Right atrium auricular region (tissue), 2 donors: Measurements from ENCODE around the gene MTIF2. TPM values are rescaled to one million over a fixed set of nuclear protein-coding genes. Genes with fewer than 3 reads are reported as not detected.
A peak's percentile ranks its signal among the peaks of the same experiment; 100 is the strongest.

ENCODE experiments used
- DNase-seq: peaks from one replicate; pipeline ENCODE4 v3.0.0-alpha.2; 2019; ENCODE audit warnings: low spot score
- H3K27ac ChIP-seq, 2 donors: fragments of 200-600 bp; sonication (generic); 1 replicate in 1 of 2; 2 replicates in 1 of 2; pipeline ENCODE4 v1.5.1; 2016 to 2019
- H3K27me3 ChIP-seq, 2 donors: fragments of 200-600 bp; sonication (generic); one replicate each; pipeline versions ENCODE4 v1.5.1 to v1.6.0; 2017 to 2019
- H3K36me3 ChIP-seq: fragments of 200-600 bp; sonication (generic); one replicate; pipeline ENCODE4 v1.5.1; 2016
- H3K4me1 ChIP-seq, 2 donors: fragments of 200-600 bp; sonication (generic); one replicate each; pipeline versions ENCODE4 v1.5.1 to v1.6.0; 2017 to 2019
- H3K4me3 ChIP-seq, 2 donors: fragments of 200-600 bp; sonication (generic); 1 replicate in 1 of 2; 2 replicates in 1 of 2; pipeline ENCODE4 v1.5.1; 2017 to 2019; ENCODE audit warnings: mild to moderate bottlenecking in 1 of 2, moderate library complexity in 1 of 2
- H3K9me3 ChIP-seq, 2 donors: fragments of 200-600 bp; sonication (generic); one replicate each; pipeline ENCODE4 v1.5.1; 2019
- CTCF ChIP-seq, 2 donors: fragments of 200-600 bp; sonication (generic); IDR thresholded peaks; one replicate each; pipeline ENCODE4 v1.5.1; 2019; ENCODE audit warnings: antibody characterized with exemption in 2 of 2
- total RNA-seq, 2 donors: library from RNA; depleted of rRNA; stranded (reverse); fragments of >200 nt; gene quantifications; one replicate each; pipeline ENCODE4 v1.1.0, GENCODE V29; 2016

Gene MTIF2
- total RNA-seq: 10 to 100 TPM; 25.1 to 29.8 TPM

- peak within 1 kb of the TSS; percentile 85 to 92 for H3K27ac ChIP-seq
- peak; percentile 93 for DNase-seq
- TF ChIP-seq CTCF (IDR thresholded peaks at IDR 0.05): no peak
These were observed at the start of gene MTIF2 for GRCh38 chr2:55268907-55269644. Gene MTIF2, minus strand, starts transcription at chr2:55269231. Its CDS starts 5,373 bp downstream, at chr2:55263858.

GRCh38 chr2:55314985-55315384, 46.0 kb upstream of the MTIF2 start:
- Histone ChIP-seq H3K27ac (no peak overlapping the region), H3K9me3 (no peaks in the 10 kb centered on the region), H3K4me3 (no peak overlapping the region), H3K27me3 (no peaks in the 10 kb centered on the region), H3K36me3 (peaks cover 31% of the 10 kb centered on the region), H3K4me1 (no peaks in the 10 kb centered on the region)
- no peak for TF ChIP-seq CTCF (IDR thresholded peaks at IDR 0.05)
- no peak for DNase-seq

More at GRCh38 chr2:55268907-55269644, at the start of gene MTIF2:
- Histone ChIP-seq H3K4me1 (peaks cover 0 to 19% of the 10 kb centered on the region in 2 donors), H3K36me3 (peaks cover 31% of the 10 kb centered on the region), H3K4me3 (peak within 1 kb of the TSS; percentile 73 to 75), H3K9me3 (no peaks in the 10 kb centered on the region), H3K27me3 (no peaks in the 10 kb centered on the region)

- no peak overlapping the region for H3K4me3 ChIP-seq
- DNase-seq: no peak
- no peaks in the 10 kb centered on the region for H3K4me1 ChIP-seq
- no peak overlapping the region for H3K27ac ChIP-seq
- peaks cover 25% of the 10 kb centered on the region for H3K36me3 ChIP-seq
- H3K27me3 ChIP-seq: no peaks in the 10 kb centered on the region
- TF ChIP-seq CTCF (IDR thresholded peaks at IDR 0.05): no peak
- H3K9me3 ChIP-seq: no peaks in the 10 kb centered on the region
These were observed 42.4 kb upstream of the MTIF2 start for GRCh38 chr2:55311444-55311870.

- no peak for TF ChIP-seq CTCF (IDR thresholded peaks at IDR 0.05)
- H3K9me3 ChIP-seq: no peaks in the 10 kb centered on the region
- H3K4me1 ChIP-seq: no peaks in the 10 kb centered on the region
- H3K36me3 ChIP-seq: peaks cover 10% of the 10 kb centered on the region
- H3K4me3 ChIP-seq: no peak overlapping the region
- no peak overlapping the region for H3K27ac ChIP-seq
- H3K27me3 ChIP-seq: no peaks in the 10 kb centered on the region
- no peak for DNase-seq
These were observed 40.4 kb upstream of the MTIF2 start for GRCh38 chr2:55309446-55309845.

- Histone ChIP-seq H3K27ac (no peak overlapping the region), H3K36me3 (no peaks in the 10 kb centered on the region), H3K4me1 (no peaks in the 10 kb centered on the region), H3K9me3 (no peaks in the 10 kb centered on the region), H3K4me3 (no peak overlapping the region), H3K27me3 (no peaks in the 10 kb centered on the region)
- DNase-seq: no peak
- TF ChIP-seq CTCF (IDR thresholded peaks at IDR 0.05): no peak
These were observed 33.2 kb upstream of the MTIF2 start for GRCh38 chr2:55302241-55302640.

- Histone ChIP-seq H3K27ac (no peak overlapping the region), H3K4me1 (no peaks in the 10 kb centered on the region), H3K27me3 (no peaks in the 10 kb centered on the region), H3K36me3 (no peaks in the 10 kb centered on the region), H3K4me3 (no peak overlapping the region), H3K9me3 (no peaks in the 10 kb centered on the region)
- DNase-seq: no peak
- TF ChIP-seq CTCF (IDR thresholded peaks at IDR 0.05): no peak
These were observed 32.2 kb upstream of the MTIF2 start for GRCh38 chr2:55301277-55301676.
